ENCODE measurements around the gene THSD7A. TPM values are rescaled to one million over a fixed set of nuclear protein-coding genes. Genes with fewer than 3 reads are reported as not detected.

The THSD7A gene
- total RNA-seq, 1 donor from 2014 or later = 0.28 TPM

DNA sequence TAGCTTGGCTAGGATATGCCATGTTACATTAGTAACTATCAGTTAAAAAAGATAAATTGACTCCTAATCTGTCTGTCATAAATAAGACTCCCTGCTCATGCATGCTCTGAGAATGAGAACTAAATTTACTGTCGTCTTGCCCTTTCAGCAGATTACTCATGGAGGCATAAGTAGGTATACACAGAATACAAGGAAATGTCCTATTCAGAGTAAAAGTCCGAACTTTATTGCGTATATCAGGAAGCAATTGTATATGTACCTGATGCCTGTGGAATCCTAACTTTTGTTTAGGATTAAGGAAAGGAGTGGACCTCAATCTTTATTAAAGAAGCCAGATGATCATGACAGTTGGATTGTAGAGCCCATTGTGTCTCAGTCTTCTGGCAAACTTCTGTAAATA lies 118.6 kb downstream of the THSD7A start:
- Mint-ChIP-seq H3K27me3 (ENCODE audit: insufficient read depth, low read depth) (no peaks in the 10 kb centered on the region), H3K9me3 (no peaks in the 10 kb centered on the region)
- DNase-seq (ENCODE audit: low spot score) = no peak

GRCh38 chr7:11710377-11710776 lies 121.6 kb downstream of the THSD7A start:
- Histone ChIP-seq H3K9me3 (ENCODE audit: low read depth) (no peaks in the 10 kb centered on the region), H3K27ac (no peak overlapping the region), H3K27me3 (no peaks in the 10 kb centered on the region), H3F3A (ENCODE audit: low read depth) (no peaks in the 10 kb centered on the region), H3K4me1 (peaks cover 3% of the 10 kb centered on the region), H4K20me1 (ENCODE audit: low read depth) (no peaks in the 10 kb centered on the region), H3K36me3 (no peaks in the 10 kb centered on the region), H3K4me3 (no peak overlapping the region), H2AFZ (replicated peaks) (no peak overlapping the region), H3K9ac (no peak overlapping the region), H3K4me2 (no peak overlapping the region), H3K79me2 (ENCODE audit: low read depth) (no peaks in the 10 kb centered on the region)
- TF ChIP-seq, protein P1, sequence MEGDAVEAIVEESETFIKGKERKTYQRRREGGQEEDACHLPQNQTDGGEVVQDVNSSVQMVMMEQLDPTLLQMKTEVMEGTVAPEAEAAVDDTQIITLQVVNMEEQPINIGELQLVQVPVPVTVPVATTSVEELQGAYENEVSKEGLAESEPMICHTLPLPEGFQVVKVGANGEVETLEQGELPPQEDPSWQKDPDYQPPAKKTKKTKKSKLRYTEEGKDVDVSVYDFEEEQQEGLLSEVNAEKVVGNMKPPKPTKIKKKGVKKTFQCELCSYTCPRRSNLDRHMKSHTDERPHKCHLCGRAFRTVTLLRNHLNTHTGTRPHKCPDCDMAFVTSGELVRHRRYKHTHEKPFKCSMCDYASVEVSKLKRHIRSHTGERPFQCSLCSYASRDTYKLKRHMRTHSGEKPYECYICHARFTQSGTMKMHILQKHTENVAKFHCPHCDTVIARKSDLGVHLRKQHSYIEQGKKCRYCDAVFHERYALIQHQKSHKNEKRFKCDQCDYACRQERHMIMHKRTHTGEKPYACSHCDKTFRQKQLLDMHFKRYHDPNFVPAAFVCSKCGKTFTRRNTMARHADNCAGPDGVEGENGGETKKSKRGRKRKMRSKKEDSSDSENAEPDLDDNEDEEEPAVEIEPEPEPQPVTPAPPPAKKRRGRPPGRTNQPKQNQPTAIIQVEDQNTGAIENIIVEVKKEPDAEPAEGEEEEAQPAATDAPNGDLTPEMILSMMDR (IDR thresholded peaks at IDR 0.05) = no peak
- TF ChIP-seq EZH2phosphoT487 (IDR thresholded peaks at IDR 0.05) (no peak), EZH2 (IDR thresholded peaks at IDR 0.05) (no peak)
- H3K4me3 Mint-ChIP-seq = no peak overlapping the region
- no peak overlapping the region for H3K27ac Mint-ChIP-seq
- peaks cover 12% of the 10 kb centered on the region for H3K4me1 Mint-ChIP-seq
- H3K9me3 Mint-ChIP-seq = no peaks in the 10 kb centered on the region
- no peaks in the 10 kb centered on the region for H3K36me3 Mint-ChIP-seq
- DNase-seq (ENCODE audit: low spot score) = no peak
- no peaks in the 10 kb centered on the region for H3K27me3 Mint-ChIP-seq (ENCODE audit: insufficient read depth, low read depth)

More for the DNA sequence above, 118.6 kb downstream of the THSD7A start:
- no peaks in the 10 kb centered on the region for H3K36me3 Mint-ChIP-seq
- Histone ChIP-seq H3K9me3 (ENCODE audit: low read depth) (no peaks in the 10 kb centered on the region), H3F3A (ENCODE audit: low read depth) (no peaks in the 10 kb centered on the region), H3K4me3 (no peak overlapping the region), H3K9ac (no peak overlapping the region), H3K4me2 (no peak overlapping the region), H3K36me3 (no peaks in the 10 kb centered on the region), H4K20me1 (ENCODE audit: low read depth) (no peaks in the 10 kb centered on the region), H3K79me2 (ENCODE audit: low read depth) (no peaks in the 10 kb centered on the region), H3K4me1 (no peaks in the 10 kb centered on the region), H3K27ac (no peak overlapping the region), H3K27me3 (no peaks in the 10 kb centered on the region), H2AFZ (replicated peaks) (no peak overlapping the region)
- no peak overlapping the region for H3K4me3 Mint-ChIP-seq
- H3K27ac Mint-ChIP-seq = no peak overlapping the region
- peaks cover 8% of the 10 kb centered on the region for H3K4me1 Mint-ChIP-seq
- no peak for TF ChIP-seq EZH2phosphoT487 (IDR thresholded peaks at IDR 0.05)

GRCh38 chr7:11709196-11709595 lies 122.8 kb downstream of the THSD7A start:
- H3K4me3 Mint-ChIP-seq = no peak overlapping the region
- TF ChIP-seq, protein P1 (IDR thresholded peaks at IDR 0.05) = no peak
- TF ChIP-seq EZH2phosphoT487 (IDR thresholded peaks at IDR 0.05) (no peak), EZH2 (IDR thresholded peaks at IDR 0.05) (no peak)

GRCh38 chr7:11707606-11708193 lies 124.3 kb downstream of the THSD7A start:
- Mint-ChIP-seq H3K4me3 (no peak overlapping the region), H3K27ac (no peak overlapping the region), H3K4me1 (peaks cover 12% of the 10 kb centered on the region), H3K36me3 (no peaks in the 10 kb centered on the region), H3K27me3 (ENCODE audit: insufficient read depth, low read depth) (no peaks in the 10 kb centered on the region), H3K9me3 (no peaks in the 10 kb centered on the region)
- Histone ChIP-seq H3K4me3 (no peak overlapping the region), H3K9me3 (ENCODE audit: low read depth) (no peaks in the 10 kb centered on the region), H2AFZ (replicated peaks) (no peak overlapping the region), H3K27ac (no peak overlapping the region), H3K4me2 (no peak overlapping the region), H3F3A (ENCODE audit: low read depth) (no peaks in the 10 kb centered on the region), H3K27me3 (no peaks in the 10 kb centered on the region), H4K20me1 (ENCODE audit: low read depth) (no peaks in the 10 kb centered on the region), H3K9ac (no peak overlapping the region), H3K79me2 (ENCODE audit: low read depth) (no peaks in the 10 kb centered on the region), H3K4me1 (peaks cover 3% of the 10 kb centered on the region), H3K36me3 (no peaks in the 10 kb centered on the region)
- DNase-seq (ENCODE audit: low spot score) = no peak
- no peak for TF ChIP-seq EZH2 (IDR thresholded peaks at IDR 0.05)
- TF ChIP-seq, protein P1 (IDR thresholded peaks at IDR 0.05) = no peak

More at GRCh38 chr7:11709196-11709595, 122.8 kb downstream of the THSD7A start:
- Histone ChIP-seq H4K20me1 (ENCODE audit: low read depth) (no peaks in the 10 kb centered on the region), H2AFZ (replicated peaks) (no peak overlapping the region), H3K27ac (no peak overlapping the region), H3K9ac (no peak overlapping the region), H3K4me2 (no peak overlapping the region), H3K9me3 (ENCODE audit: low read depth) (no peaks in the 10 kb centered on the region), H3F3A (ENCODE audit: low read depth) (no peaks in the 10 kb centered on the region), H3K27me3 (no peaks in the 10 kb centered on the region), H3K4me1 (peaks cover 3% of the 10 kb centered on the region), H3K79me2 (ENCODE audit: low read depth) (no peaks in the 10 kb centered on the region), H3K4me3 (no peak overlapping the region), H3K36me3 (no peaks in the 10 kb centered on the region)
- H3K9me3 Mint-ChIP-seq = no peaks in the 10 kb centered on the region
- H3K27ac Mint-ChIP-seq = no peak overlapping the region
- H3K36me3 Mint-ChIP-seq = no peaks in the 10 kb centered on the region
- no peak for DNase-seq (ENCODE audit: low spot score)
- H3K4me1 Mint-ChIP-seq = peaks cover 12% of the 10 kb centered on the region
- no peaks in the 10 kb centered on the region for H3K27me3 Mint-ChIP-seq (ENCODE audit: insufficient read depth, low read depth)

Measured in neural progenitor cell (in vitro differentiated cells).